Neural progenitor cell (in vitro differentiated cells): ENCODE measurements around the gene PPP2R5D.

ENCODE experiments used
- CTCF ChIP-seq: fragments of 200-600 bp; sonication (generic); IDR thresholded peaks from 2 replicates; pipeline ENCODE4 v1.5.1; 2017; ENCODE audit warnings: antibody characterized with exemption, mild to moderate bottlenecking
- EZH2 ChIP-seq: fragments of 200-600 bp; sonication (generic); IDR thresholded peaks from 2 replicates; pipeline ENCODE4 v1.6.1; 2017; ENCODE audit warnings: antibody characterized with exemption, mild to moderate bottlenecking, moderate library complexity
- EZH2phosphoT487 ChIP-seq: fragments of 200-600 bp; sonication (generic); IDR thresholded peaks from 2 replicates; pipeline ENCODE4 v1.6.1; 2017; ENCODE audit warnings: antibody characterized with exemption

- no peak for TF ChIP-seq CTCF
- no peak for TF ChIP-seq EZH2
- no peak for TF ChIP-seq EZH2phosphoT487
These were observed 34.8 kb downstream of the PPP2R5D start for GRCh38 chr6:43019152-43019551.
